Endothelial cell of umbilical vein (primary cell): ENCODE data around the gene KANSL1L. TPM values are rescaled to one million over a fixed set of nuclear protein-coding genes. Genes with fewer than 3 reads are reported as not detected.

ENCODE experiments used
- BruUV-seq: library from RNA; stranded (reverse); fragments of 400-500 nt; replicated peaks from 2 replicates; lab custom pipeline; 2021; lab: Mats Ljungman, UMichigan
- CTCF ChIA-PET: fragments of 300-600, 350-600 bp; sonication (Branson Sonifier 250); formaldehyde crosslinking; loops from one replicate; lab custom pipeline; 2021; ENCODE audit warnings: antibody characterized with exemption, inconsistent platforms; lab: Charles Lee
- POLR2A ChIA-PET: fragments of 300-600, 350-600 bp; sonication (Branson Sonifier 250); formaldehyde crosslinking; loops from one replicate; lab custom pipeline; 2021; ENCODE audit warnings: antibody characterized with exemption, inconsistent platforms; lab: Charles Lee
- DNase-seq: peaks from one replicate; pipeline ENCODE4 v3.0.0-alpha.2; 2011; ENCODE audit warnings: low read depth, low spot score
- FAIRE-seq: peaks from 2 replicates; lab custom pipeline; 2011; peaks lifted over from hg19 to GRCh38; lab: Jason Lieb, UNC
- H2AFZ ChIP-seq: 2 replicates; pipeline ENCODE4 v1.6.0; 2012; ENCODE audit warnings: low read depth, low read length, control low read depth, inconsistent platforms
- H3K27ac ChIP-seq: 2 replicates; pipeline ENCODE4 v1.5.1; 2011; ENCODE audit warnings: low read depth, mild to moderate bottlenecking, control low read depth, low read length, moderate library complexity; ENCODE audit not compliant: insufficient read depth
- H3K27me3 ChIP-seq, 2 experiments: 2 replicates each; pipeline versions ENCODE4 v1.6.0 to v1.6.1; 2011; ENCODE audit warnings: low read length in 2 of 2, mixed read lengths in 1 of 2; ENCODE audit not compliant: control insufficient read depth in 2 of 2, insufficient read depth in 2 of 2
- H3K36me3 ChIP-seq, 2 experiments: 2 replicates in 1 of 2; 3 replicates in 1 of 2; pipeline ENCODE4 v1.5.1; 2011; ENCODE audit warnings: low read length in 2 of 2, mild to moderate bottlenecking in 1 of 2, moderate library complexity in 1 of 2; ENCODE audit not compliant: control insufficient read depth in 2 of 2, insufficient read depth in 2 of 2; ENCODE audit errors: extremely low read depth in 1 of 2
- H3K4me1 ChIP-seq: 3 replicates; pipeline ENCODE4 v1.5.1; 2011; ENCODE audit warnings: mild to moderate bottlenecking, low read length; ENCODE audit not compliant: control insufficient read depth, insufficient read depth; ENCODE audit errors: extremely low read depth
- H3K4me2 ChIP-seq: 2 replicates; pipeline ENCODE4 v1.6.1; 2011; ENCODE audit warnings: low read length, control low read depth, mixed read lengths; ENCODE audit not compliant: insufficient read depth
- H3K4me3 ChIP-seq, 3 experiments: fragments of 200-600 bp in 1 of 3; sonication (generic), shearing (Covaris generic) in 1 of 3; replicated peaks in 1 of 3; 2 replicates each; pipeline ENCODE4 v1.5.1; 2011 to 2016; ENCODE audit warnings: control low read depth in 3 of 3, low read length in 3 of 3, mild to moderate bottlenecking in 2 of 3, inconsistent platforms in 1 of 3, low read depth in 1 of 3, moderate library complexity in 1 of 3; ENCODE audit not compliant: insufficient read depth in 1 of 3
- H3K79me2 ChIP-seq: 2 replicates; pipeline ENCODE4 v1.6.0; 2012; ENCODE audit warnings: low read length, inconsistent platforms; ENCODE audit not compliant: control insufficient read depth, insufficient read depth
- H3K9ac ChIP-seq: replicated peaks from 2 replicates; pipeline ENCODE3; 2011; ENCODE audit warnings: low read length, control low read depth; ENCODE audit not compliant: insufficient read depth; ENCODE audit errors: extremely low read depth
- H3K9me1 ChIP-seq: replicated peaks from 3 replicates; pipeline ENCODE4 v1.6.0; 2011; ENCODE audit warnings: mild to moderate bottlenecking, low read length; ENCODE audit not compliant: control insufficient read depth, insufficient read depth; ENCODE audit errors: extremely low read depth
- H3K9me3 ChIP-seq: replicated peaks from 2 replicates; pipeline ENCODE4 v1.5.1; 2012; ENCODE audit warnings: low read length, inconsistent platforms; ENCODE audit not compliant: control insufficient read depth, insufficient read depth
- H4K20me1 ChIP-seq: replicated peaks from 2 replicates; pipeline ENCODE3; 2011; ENCODE audit warnings: mild to moderate bottlenecking, low read length; ENCODE audit not compliant: control insufficient read depth, insufficient read depth; ENCODE audit errors: extremely low read depth
- EZH2 ChIP-seq: IDR thresholded peaks from 2 replicates; pipeline ENCODE4 v1.6.1; 2012; ENCODE audit warnings: borderline replicate concordance, low read depth, mild to moderate bottlenecking, moderate library complexity, low read length, inconsistent platforms; ENCODE audit not compliant: severe bottlenecking
- FOS ChIP-seq: IDR thresholded peaks from 2 replicates; pipeline ENCODE4 v1.6.1; 2011; ENCODE audit warnings: mild to moderate bottlenecking, low read length, moderate library complexity, borderline replicate concordance; ENCODE audit not compliant: insufficient read depth
- GATA2 ChIP-seq: IDR thresholded peaks from 2 replicates; pipeline ENCODE4 v1.7.0; 2011; ENCODE audit warnings: low read depth, mild to moderate bottlenecking, moderate library complexity, mixed read lengths, low read length; ENCODE audit not compliant: insufficient read length, insufficient read depth
- JUN ChIP-seq: IDR thresholded peaks from 2 replicates; pipeline ENCODE4 v1.6.1; 2011; ENCODE audit warnings: borderline replicate concordance, low read depth; ENCODE audit not compliant: insufficient read length, insufficient read depth
- MYC ChIP-seq: IDR thresholded peaks from one replicate; pipeline ENCODE4 v1.6.1; 2011; ENCODE audit warnings: mild to moderate bottlenecking, low read depth, low read length
- POLR2AphosphoS5 ChIP-seq: IDR thresholded peaks from 2 replicates; pipeline ENCODE4 v1.6.1; 2012; ENCODE audit warnings: low read depth, mild to moderate bottlenecking, control low read depth, low read length, moderate library complexity; ENCODE audit not compliant: insufficient read depth
- dilution Hi-C: fragments of 300-500 bp; cut with MboI; formaldehyde crosslinking; loops from one replicate; pipeline ENCODE4 v1.15.0; 2019; ENCODE audit warnings: low sequenced_read_pairs; ENCODE audit not compliant: extremely low pct_ligation_motif_present
- intact Hi-C: fragments of 100-400 bp; cut with micrococcal nuclease; formaldehyde crosslinking; loops from one replicate; pipeline ENCODE4 v1.10.0; 2022
- polyA plus RNA-seq, 4 experiments: library from polyadenylated mRNA; depleted of rRNA in 3 of 4; stranded (reverse) in 3 of 4; unstranded in 1 of 4; fragments of >200 nt; gene quantifications; 2 replicates each; pipeline versions ENCODE4 v1.2.1 to v1.2.3, GENCODE V29; 2011 to 2012; ENCODE audit warnings: missing spikeins in 1 of 4
- total RNA-seq: library from RNA; stranded (reverse); gene quantifications from 2 replicates; pipeline ENCODE4 v1.2.3, GENCODE V29; 2021
- TF ChIP-seq, protein P1 (sequence below): IDR thresholded peaks from 2 replicates; pipeline ENCODE4 v1.6.1; 2011; ENCODE audit not compliant: insufficient read depth, insufficient read length
- TF ChIP-seq, protein P2 (sequence below), 2 donors: IDR thresholded peaks; 1 replicate in 1 of 2; 2 replicates in 1 of 2; pipeline ENCODE4 v1.5.1; 2011; ENCODE audit warnings: low read length in 2 of 2, mild to moderate bottlenecking in 2 of 2, moderate library complexity in 2 of 2, control low read depth in 1 of 2, inconsistent platforms in 1 of 2, low read depth in 1 of 2; ENCODE audit not compliant: insufficient read depth in 1 of 2; ENCODE audit errors: extremely low read depth in 1 of 2

KANSL1L gene
- total and polyA plus RNA-seq, 2 donors (not counting 3 experiments of a cell fraction or from before 2014, with no cell fraction given): 4.3 to 14.0 TPM

DNA sequence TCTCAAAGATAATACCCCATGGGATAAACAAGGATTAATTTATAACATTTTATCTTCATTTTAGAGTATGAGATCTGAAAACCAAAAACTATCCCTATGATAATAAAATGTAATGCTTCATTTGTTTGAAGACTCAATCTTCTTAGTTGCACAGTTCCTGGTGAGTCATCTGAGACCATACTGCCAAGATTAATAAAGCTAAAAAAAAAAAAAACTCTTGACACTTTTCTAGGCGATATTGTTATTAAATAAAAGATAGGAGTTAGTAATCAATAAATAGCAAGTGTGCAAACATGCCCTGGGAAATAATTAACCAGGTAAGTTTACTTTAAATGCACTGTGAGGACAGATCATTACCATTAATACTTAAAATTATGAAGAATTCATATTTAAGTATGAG lies 84.9 kb downstream of the KANSL1L start:
- H3K4me2 ChIP-seq: no peak overlapping the region
- H3K4me1 ChIP-seq: peaks cover 5% of the 10 kb centered on the region
- dilution Hi-C loops (no loop called here), intact Hi-C loops (loop anchor here (5.0 kb wide), 1 partner anchor 86 kb away; the partner anchor contains the start of gene KANSL1L)
- no peak overlapping the region for H3K9ac ChIP-seq
- H3K36me3 ChIP-seq: no peaks in the 10 kb centered on the region
- H3K4me3 ChIP-seq: no peak overlapping the region
- no TSS peak for BruUV-seq
- no peaks in the 10 kb centered on the region for H4K20me1 ChIP-seq
- POLR2A ChIA-PET: no interaction called here
- TF ChIP-seq MYC: no peak
- TF ChIP-seq JUN: peak; percentile 39
- TF ChIP-seq FOS: peak; percentile 77
- H3K79me2 ChIP-seq: no peaks in the 10 kb centered on the region
- peak; percentile 54 for DNase-seq
- CTCF ChIA-PET: interaction anchor here (0.6 to 1.9 kb wide), 7 partner anchors 10 to 313 kb away, joined by 3 to 7 read pairs (median 3); no protein-coding TSS in a partner anchor
- no peaks in the 10 kb centered on the region for H3K9me1 ChIP-seq
- FAIRE-seq: peak; percentile 79
- H3K9me3 ChIP-seq: no peaks in the 10 kb centered on the region
- H3K27ac ChIP-seq: no peak overlapping the region
- H2AFZ ChIP-seq: no peak overlapping the region
- H3K27me3 ChIP-seq: no peaks in the 10 kb centered on the region

DNA sequence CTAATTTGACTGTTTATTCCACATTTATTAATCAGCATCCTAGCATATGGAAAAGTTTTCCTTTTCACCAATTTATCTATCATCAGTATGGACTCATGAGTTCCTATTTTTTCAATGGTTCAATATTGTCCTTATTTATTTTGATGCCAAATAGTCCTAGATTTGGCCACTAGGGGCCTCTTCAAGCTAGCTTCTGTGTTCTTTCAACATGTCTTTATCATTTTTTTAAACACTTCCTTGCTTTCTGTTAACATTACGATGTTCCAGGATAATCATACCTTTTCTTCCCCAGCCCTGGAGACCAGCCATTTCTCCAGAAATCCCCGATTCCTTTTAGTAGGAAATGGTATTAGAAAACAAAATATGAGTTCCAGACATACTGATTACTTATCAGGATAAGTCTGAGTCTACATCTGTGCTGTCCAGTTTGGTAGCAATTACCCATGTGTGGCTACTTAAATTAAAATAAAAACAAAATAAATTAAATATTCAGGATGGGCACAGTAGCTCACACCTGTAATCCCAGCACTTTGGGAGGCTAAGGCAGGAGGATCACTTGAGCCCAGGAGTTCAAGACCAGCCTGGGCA lies 98.2 kb downstream of the KANSL1L start:
- no TSS peak for BruUV-seq
- Histone ChIP-seq H3K27ac (no peak overlapping the region), H3K27me3 (no peaks in the 10 kb centered on the region), H3K4me1 (no peaks in the 10 kb centered on the region), H3K4me3 (peak overlapping the region in 1 of 3 experiments; percentile 17), H4K20me1 (no peaks in the 10 kb centered on the region), H2AFZ (peak overlapping the region; percentile 60), H3K36me3 (no peaks in the 10 kb centered on the region), H3K9me3 (no peaks in the 10 kb centered on the region), H3K9ac (peak overlapping the region; percentile 38), H3K4me2 (peak overlapping the region; percentile 73), H3K79me2 (no peaks in the 10 kb centered on the region), H3K9me1 (no peaks in the 10 kb centered on the region)
- ChIA-PET POLR2A (no interaction called here), CTCF (interaction anchor here (0.6 to 3.6 kb wide), 18 partner anchors 9 to 126 kb away, joined by 3 to 30 read pairs (median 4); partner anchors contain the start of gene KANSL1L)
- intact Hi-C loops (loop anchor here (1.0 to 2.0 kb wide), 3 partner anchors 96 to 122 kb away; no protein-coding TSS in a partner anchor), dilution Hi-C loops (no loop called here)
- no peak for TF ChIP-seq EZH2
- no peak for TF ChIP-seq POLR2AphosphoS5
- TF ChIP-seq, protein P1, sequence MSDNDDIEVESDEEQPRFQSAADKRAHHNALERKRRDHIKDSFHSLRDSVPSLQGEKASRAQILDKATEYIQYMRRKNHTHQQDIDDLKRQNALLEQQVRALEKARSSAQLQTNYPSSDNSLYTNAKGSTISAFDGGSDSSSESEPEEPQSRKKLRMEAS: no peak
- no peak for TF ChIP-seq GATA2
- no peak for TF ChIP-seq JUN
- TF ChIP-seq, protein P2, sequence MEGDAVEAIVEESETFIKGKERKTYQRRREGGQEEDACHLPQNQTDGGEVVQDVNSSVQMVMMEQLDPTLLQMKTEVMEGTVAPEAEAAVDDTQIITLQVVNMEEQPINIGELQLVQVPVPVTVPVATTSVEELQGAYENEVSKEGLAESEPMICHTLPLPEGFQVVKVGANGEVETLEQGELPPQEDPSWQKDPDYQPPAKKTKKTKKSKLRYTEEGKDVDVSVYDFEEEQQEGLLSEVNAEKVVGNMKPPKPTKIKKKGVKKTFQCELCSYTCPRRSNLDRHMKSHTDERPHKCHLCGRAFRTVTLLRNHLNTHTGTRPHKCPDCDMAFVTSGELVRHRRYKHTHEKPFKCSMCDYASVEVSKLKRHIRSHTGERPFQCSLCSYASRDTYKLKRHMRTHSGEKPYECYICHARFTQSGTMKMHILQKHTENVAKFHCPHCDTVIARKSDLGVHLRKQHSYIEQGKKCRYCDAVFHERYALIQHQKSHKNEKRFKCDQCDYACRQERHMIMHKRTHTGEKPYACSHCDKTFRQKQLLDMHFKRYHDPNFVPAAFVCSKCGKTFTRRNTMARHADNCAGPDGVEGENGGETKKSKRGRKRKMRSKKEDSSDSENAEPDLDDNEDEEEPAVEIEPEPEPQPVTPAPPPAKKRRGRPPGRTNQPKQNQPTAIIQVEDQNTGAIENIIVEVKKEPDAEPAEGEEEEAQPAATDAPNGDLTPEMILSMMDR (IDR thresholded peaks at IDR 0.05; ENCODE audit: extremely low read depth in 1 of 2, insufficient read depth in 1 of 2, low read depth in 1 of 2, low read length in 2 of 2): peak; percentile 49 to 52
- FAIRE-seq (peak; percentile 62), DNase-seq (peak; percentile 78)
